Hepatocyte (in vitro differentiated cells): ENCODE data around the gene SFRP4.

Experiments used
- CTCF ChIP-seq: fragments of 200-600 bp; sonication (generic); IDR thresholded peaks from 2 replicates; pipeline ENCODE4 v1.5.1; 2016; ENCODE audit warnings: antibody characterized with exemption, mild to moderate bottlenecking; ENCODE audit not compliant: poor library complexity
- EZH2 ChIP-seq: fragments of 200-600 bp; sonication (generic); IDR thresholded peaks from 2 replicates; pipeline ENCODE4 v1.6.1; 2016; ENCODE audit warnings: antibody characterized with exemption, mild to moderate bottlenecking, borderline replicate concordance
- EZH2phosphoT487 ChIP-seq: fragments of 200-600 bp; sonication (generic); IDR thresholded peaks from one replicate; pipeline ENCODE4 v1.6.1; 2018; ENCODE audit warnings: antibody characterized with exemption, mild to moderate bottlenecking, low read depth, moderate library complexity; ENCODE audit not compliant: unreplicated experiment, severe bottlenecking

DNA sequence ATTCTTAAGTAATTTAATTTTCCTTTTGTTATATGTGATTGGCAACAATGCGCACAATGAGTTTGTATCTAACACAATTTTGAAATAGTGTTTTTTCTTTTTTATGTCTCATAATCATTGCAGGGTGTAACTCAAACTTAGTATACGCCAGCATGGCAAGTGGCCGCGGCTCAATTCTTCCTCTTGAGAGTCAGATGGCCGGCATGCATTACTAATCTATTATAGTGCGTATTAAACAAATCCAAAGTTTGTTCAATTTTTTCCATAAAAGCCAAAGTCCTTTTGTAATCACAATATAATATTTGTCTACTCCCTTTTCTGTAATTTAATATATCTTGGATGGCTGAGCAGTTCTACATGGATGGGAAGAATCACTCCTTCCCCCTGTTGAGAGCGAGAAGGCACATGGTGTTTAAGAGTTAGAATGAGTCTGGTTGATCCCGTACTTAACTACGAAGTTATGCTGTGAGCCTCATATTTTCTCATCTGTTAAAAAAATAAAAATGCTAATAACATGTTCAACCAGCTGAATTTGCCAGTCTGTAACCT lies 16.5 kb upstream of the SFRP4 start:
- TF ChIP-seq CTCF (no peak), EZH2phosphoT487 (no peak), EZH2 (no peak)
